Stimulated activated CD4-positive, alpha-beta T cell treated with anti-CD3 and anti-CD28 coated beads, Interleukin-12 subunit alpha, Interleukin-12 subunit beta, amount 100 ng/mL, for 48 hours (primary cell): ENCODE measurements around the gene QRFP.
"Not testable (repeated sequence)": the region's sequence is repeated elsewhere in the genome, so short reads cannot be mapped to it uniquely, and the experiment has no call there.

Experiments
- DNase-seq, 3 donors: peaks; one replicate each; pipeline ENCODE4 v3.0.0-alpha.2; 2020; ENCODE audit warnings: low read depth in 2 of 3, low spot score in 1 of 3

QRFP gene

GRCh38 chr9:130919559-130920145 is 23.0 kb upstream of the QRFP start:
- DNase-seq, result no peak

- no peak for DNase-seq
These were observed 22.4 kb upstream of the QRFP start for GRCh38 chr9:130918826-130919558.

GRCh38 chr9:130918101-130918825 is 21.7 kb upstream of the QRFP start:
- no peak for DNase-seq

- DNase-seq, result no peak
These were observed 20.8 kb upstream of the QRFP start for GRCh38 chr9:130917168-130917960.

GRCh38 chr9:130915096-130915447 is 18.5 kb upstream of the QRFP start:
- no peak for DNase-seq

- DNase-seq, result no peak
These were observed 17.9 kb upstream of the QRFP start for GRCh38 chr9:130914417-130915095.

GRCh38 chr9:130913599-130914416 is 17.2 kb upstream of the QRFP start:
- DNase-seq, result no peak

GRCh38 chr9:130912932-130913598 is 16.5 kb upstream of the QRFP start:
- no peak for DNase-seq

- no peak for DNase-seq
These were observed 14.8 kb upstream of the QRFP start for GRCh38 chr9:130911254-130912049.

GRCh38 chr9:130910670-130911069 is 14.1 kb upstream of the QRFP start:
- DNase-seq, result not testable (repeated sequence)

GRCh38 chr9:130910041-130910440 is 13.4 kb upstream of the QRFP start:
- DNase-seq, result not testable (repeated sequence)

GRCh38 chr9:130908878-130909355 is 12.3 kb upstream of the QRFP start:
- DNase-seq, result no peak

GRCh38 chr9:130908146-130908877 is 11.7 kb upstream of the QRFP start:
- DNase-seq, result no peak

- DNase-seq, result no peak
These were observed 10.3 kb upstream of the QRFP start for GRCh38 chr9:130906735-130907416.

GRCh38 chr9:130905902-130906734 is 9.5 kb upstream of the QRFP start:
- DNase-seq, result no peak

GRCh38 chr9:130905125-130905901 is 8.7 kb upstream of the QRFP start:
- DNase-seq, result no peak
